Epithelial cell of proximal tubule (primary cell): ENCODE results near the gene HAT1. TPM values are rescaled to one million over a fixed set of nuclear protein-coding genes. Genes with fewer than 3 reads are reported as not detected.

Experiments used
- DNase-seq: peaks from one replicate; pipeline ENCODE4 v3.0.0-alpha.2; 2011; ENCODE audit warnings: low read depth
- H3K4me3 ChIP-seq: 2 replicates; pipeline ENCODE4 v1.5.1; 2011; ENCODE audit warnings: low read depth, mild to moderate bottlenecking, low read length
- CTCF ChIP-seq: conservative IDR thresholded peaks from 2 replicates; pipeline ENCODE4 v1.5.1; 2012; ENCODE audit warnings: low read depth, mild to moderate bottlenecking, low read length
- total RNA-seq: library from RNA; depleted of rRNA; stranded (reverse); fragments of >200 nt; gene quantifications from 2 replicates; pipeline ENCODE4 v1.2.3, GENCODE V29; 2015

HAT1 gene
- total RNA-seq: 68.9 and 71.5 TPM in 2 replicates

GRCh38 chr2:171922230-171923022 lies at the start of gene HAT1:
Gene HAT1 (plus strand): TSS chr2:171922461. CDS start chr2:171922501, 40 bp downstream.
- peak; percentile 69 for DNase-seq
- H3K4me3 ChIP-seq: peak within 1 kb of the TSS; percentile 67
- TF ChIP-seq CTCF: no peak

- TF ChIP-seq CTCF: no peak
- DNase-seq: no peak
- no peak overlapping the region for H3K4me3 ChIP-seq
Measured at GRCh38 chr2:171874517-171874916, 47.7 kb upstream of the HAT1 start.

- H3K4me3 ChIP-seq: no peak overlapping the region
- no peak for TF ChIP-seq CTCF
- DNase-seq: no peak
Measured at GRCh38 chr2:171874963-171875362, 47.3 kb upstream of the HAT1 start.

GRCh38 chr2:171878481-171878993 lies 43.7 kb upstream of the HAT1 start:
- no peak for TF ChIP-seq CTCF
- H3K4me3 ChIP-seq: no peak overlapping the region
- DNase-seq: no peak

GRCh38 chr2:171879865-171880264 lies 42.4 kb upstream of the HAT1 start:
- H3K4me3 ChIP-seq: no peak overlapping the region
- no peak for TF ChIP-seq CTCF
- DNase-seq: no peak

GRCh38 chr2:171880774-171881173 lies 41.5 kb upstream of the HAT1 start:
- DNase-seq: no peak
- TF ChIP-seq CTCF: no peak
- H3K4me3 ChIP-seq: no peak overlapping the region
